ENCODE measurements around the gene RAD51B.

Gene RAD51B

GRCh38 chr14:67863223-67863622 is 43.6 kb downstream of the RAD51B start:
- TF ChIP-seq OSR2 (tag by site-specific recombination; IDR thresholded peaks at IDR 0.05) (no peak), ZNF404 (tag by site-specific recombination; IDR thresholded peaks at IDR 0.05) (no peak), ZFHX2 (tag by site-specific recombination; conservative IDR thresholded peaks at IDR 0.05) (no peak), KLF7 (tag by site-specific recombination; IDR thresholded peaks at IDR 0.05; ENCODE audit: borderline replicate concordance) (no peak), ZNF426 (tag by site-specific recombination; IDR thresholded peaks at IDR 0.05) (no peak)
- Histone ChIP-seq H3K4me3 (ENCODE audit: low read depth, low read length) (no peak overlapping the region), H3K9me3 (ENCODE audit: control insufficient read depth, insufficient read depth, low read depth, low read length) (no peaks in the 10 kb centered on the region; the same call in 1 of the 2 replicates), H3K4me1 (ENCODE audit: control insufficient read depth, insufficient read depth, low read length) (no peaks in the 10 kb centered on the region), H3K36me3 (ENCODE audit: control insufficient read depth in 2 of 2, insufficient read depth in 1 of 2, low read length in 2 of 2) (peaks cover 0 to 14% of the 10 kb centered on the region in 2 experiments; a peak in 2 of 3 replicates), H3K27ac (ENCODE audit: extremely low read depth, low read depth, low read length) (no peak overlapping the region)
- CTCF ChIA-PET = interaction anchor here (1.3 kb wide), 1 partner anchor 30 kb away, joined by 4 read pairs; no protein-coding TSS in a partner anchor
- POLR2A ChIA-PET = interaction anchor here (0.7 kb wide), 1 partner anchor 733 kb away, joined by 5 read pairs; no protein-coding TSS in a partner anchor

GRCh38 chr14:67875175-67876006 is 55.8 kb downstream of the RAD51B start:
- Histone ChIP-seq H3K36me3 (ENCODE audit: control insufficient read depth in 2 of 2, insufficient read depth in 1 of 2, low read length in 2 of 2) (no peaks in the 10 kb centered on the region), H3K27ac (ENCODE audit: extremely low read depth, low read depth, low read length) (no peak overlapping the region), H3K4me3 (ENCODE audit: low read depth, low read length) (no peak overlapping the region), H3K4me1 (ENCODE audit: control insufficient read depth, insufficient read depth, low read length) (no peaks in the 10 kb centered on the region), H3K9me3 (ENCODE audit: control insufficient read depth, insufficient read depth, low read depth, low read length) (no peaks in the 10 kb centered on the region)
- POLR2A ChIA-PET = no interaction called here
- TF ChIP-seq ZNF426 (tag by site-specific recombination; IDR thresholded peaks at IDR 0.05) (no peak), ZBTB6 (tag by site-specific recombination; IDR thresholded peaks at IDR 0.05) (no peak), PRDM10 (tag by site-specific recombination; IDR thresholded peaks at IDR 0.05) (peak; percentile 48), TCF7L2 (IDR thresholded peaks at IDR 0.05; ENCODE audit: borderline replicate concordance, low read depth, low read length) (no peak), ZNF354C (tag by site-specific recombination; IDR thresholded peaks at IDR 0.05; ENCODE audit: borderline replicate concordance, low read depth) (no peak), ZNF132 (tag by site-specific recombination; IDR thresholded peaks at IDR 0.05; ENCODE audit: borderline replicate concordance) (no peak), ZNF677 (tag by site-specific recombination; IDR thresholded peaks at IDR 0.05) (no peak)
- CTCF ChIA-PET = interaction anchor here (0.5 to 0.6 kb wide), 2 partner anchors 65 to 501 kb away, joined by 3 read pairs; no protein-coding TSS in a partner anchor

- TF ChIP-seq ZNF221 (tag by site-specific recombination; IDR thresholded peaks at IDR 0.05; ENCODE audit: borderline replicate concordance) (no peak), ZNF571 (tag by site-specific recombination; IDR thresholded peaks at IDR 0.05) (no peak), ZSCAN18 (tag by site-specific recombination; IDR thresholded peaks at IDR 0.05) (no peak), ZNF311 (tag by site-specific recombination; IDR thresholded peaks at IDR 0.05; ENCODE audit: borderline replicate concordance) (no peak), SCRT1 (tag by site-specific recombination; IDR thresholded peaks at IDR 0.05; ENCODE audit: borderline replicate concordance) (no peak), REST (tag by site-specific recombination; IDR thresholded peaks at IDR 0.05) (no peak), ZNF645 (tag by site-specific recombination; IDR thresholded peaks at IDR 0.05) (no peak)
- Histone ChIP-seq H3K4me3 (ENCODE audit: low read depth, low read length) (no peak overlapping the region), H3K27ac (ENCODE audit: extremely low read depth, low read depth, low read length) (no peak overlapping the region), H3K36me3 (ENCODE audit: control insufficient read depth in 2 of 2, insufficient read depth in 1 of 2, low read length in 2 of 2) (no peaks in the 10 kb centered on the region), H3K4me1 (ENCODE audit: control insufficient read depth, insufficient read depth, low read length) (no peaks in the 10 kb centered on the region), H3K9me3 (ENCODE audit: control insufficient read depth, insufficient read depth, low read depth, low read length) (no peaks in the 10 kb centered on the region)
- ChIA-PET CTCF (no interaction called here), POLR2A (no interaction called here)
Measured at GRCh38 chr14:67879026-67879425, 59.4 kb downstream of the RAD51B start.

All from HEK293 (cell line).